H7 (cell line): Measurements from ENCODE around the gene SALL4. TPM values are rescaled to one million over a fixed set of nuclear protein-coding genes. Genes with fewer than 3 reads are reported as not detected.
A peak's percentile ranks its signal among the peaks of the same experiment; 100 is the strongest.

ENCODE experiments used
- DNase-seq: peaks from one replicate; pipeline ENCODE4 v3.0.0; 2012
- H3K27me3 ChIP-seq: 2 replicates; pipeline ENCODE4 v1.6.0; 2011; ENCODE audit warnings: mild to moderate bottlenecking, low read length; ENCODE audit not compliant: control insufficient read depth, insufficient read depth
- H3K36me3 ChIP-seq: replicated peaks from 2 replicates; pipeline ENCODE4 v1.5.1; 2011; ENCODE audit warnings: low read length; ENCODE audit not compliant: control insufficient read depth, insufficient read depth
- H3K4me3 ChIP-seq: 2 replicates; pipeline ENCODE4 v1.5.1; 2011; ENCODE audit warnings: low read depth, mild to moderate bottlenecking, control low read depth, low read length, moderate library complexity; ENCODE audit not compliant: insufficient read depth
- total RNA-seq: library from RNA; depleted of rRNA; stranded (reverse); fragments of >200 nt; shearing (Covaris generic); gene quantifications from 2 replicates; pipeline ENCODE4 v1.2.3, GENCODE V29; 2014

Gene SALL4
- total RNA-seq, 1 experiment from 2014 or later = 127 TPM

DNA sequence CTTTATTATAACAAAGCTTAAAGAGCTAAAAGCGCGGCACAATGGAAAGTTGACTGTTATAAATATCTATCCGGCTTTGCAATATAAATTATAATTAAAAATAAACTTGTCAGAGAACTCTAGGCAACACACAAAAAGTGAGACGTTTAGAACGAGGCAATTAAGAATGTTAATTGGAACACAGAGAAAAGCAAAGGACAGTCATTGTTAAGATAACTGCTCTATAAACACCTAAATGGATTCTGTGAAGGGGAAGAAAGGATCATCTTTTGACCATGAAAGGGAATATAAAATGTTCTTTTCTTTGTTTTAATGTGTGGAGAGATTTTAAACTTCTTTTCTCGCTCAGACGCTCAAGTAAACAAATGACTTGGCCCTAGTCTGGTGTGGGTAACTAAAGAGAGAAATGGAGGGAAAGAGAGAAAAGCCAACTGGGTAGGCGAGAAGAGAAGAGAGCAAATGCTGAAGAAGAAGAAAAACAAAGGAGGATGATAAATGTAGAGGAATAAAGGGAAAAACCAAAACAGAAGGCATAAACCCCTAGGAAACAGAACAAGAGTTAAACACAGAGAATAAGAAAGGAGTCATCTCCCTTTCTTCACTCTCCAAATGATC, 9.3 kb upstream of the SALL4 start:
- Histone ChIP-seq H3K36me3 (no peaks in the 10 kb centered on the region), H3K4me3 (no peak overlapping the region), H3K27me3 (no peaks in the 10 kb centered on the region)
- DNase-seq = no peak

DNA sequence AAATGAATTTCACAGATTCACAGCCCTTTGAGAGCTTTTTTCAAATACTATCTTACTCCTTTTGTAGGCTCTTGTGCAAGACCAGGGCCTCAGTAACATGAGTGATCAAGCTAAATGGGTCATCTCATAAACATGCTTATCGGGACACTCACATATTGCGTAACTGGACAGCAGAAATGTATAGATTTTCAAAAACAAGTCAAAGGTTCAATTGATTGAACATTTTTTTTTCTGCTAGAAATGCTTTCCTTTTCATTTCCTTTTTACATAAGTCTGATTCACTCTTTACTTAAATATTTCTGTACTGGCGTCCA, 8.7 kb upstream of the SALL4 start:
- H3K27me3 ChIP-seq = no peaks in the 10 kb centered on the region
- DNase-seq = no peak
- H3K36me3 ChIP-seq = no peaks in the 10 kb centered on the region
- H3K4me3 ChIP-seq = no peak overlapping the region

DNA sequence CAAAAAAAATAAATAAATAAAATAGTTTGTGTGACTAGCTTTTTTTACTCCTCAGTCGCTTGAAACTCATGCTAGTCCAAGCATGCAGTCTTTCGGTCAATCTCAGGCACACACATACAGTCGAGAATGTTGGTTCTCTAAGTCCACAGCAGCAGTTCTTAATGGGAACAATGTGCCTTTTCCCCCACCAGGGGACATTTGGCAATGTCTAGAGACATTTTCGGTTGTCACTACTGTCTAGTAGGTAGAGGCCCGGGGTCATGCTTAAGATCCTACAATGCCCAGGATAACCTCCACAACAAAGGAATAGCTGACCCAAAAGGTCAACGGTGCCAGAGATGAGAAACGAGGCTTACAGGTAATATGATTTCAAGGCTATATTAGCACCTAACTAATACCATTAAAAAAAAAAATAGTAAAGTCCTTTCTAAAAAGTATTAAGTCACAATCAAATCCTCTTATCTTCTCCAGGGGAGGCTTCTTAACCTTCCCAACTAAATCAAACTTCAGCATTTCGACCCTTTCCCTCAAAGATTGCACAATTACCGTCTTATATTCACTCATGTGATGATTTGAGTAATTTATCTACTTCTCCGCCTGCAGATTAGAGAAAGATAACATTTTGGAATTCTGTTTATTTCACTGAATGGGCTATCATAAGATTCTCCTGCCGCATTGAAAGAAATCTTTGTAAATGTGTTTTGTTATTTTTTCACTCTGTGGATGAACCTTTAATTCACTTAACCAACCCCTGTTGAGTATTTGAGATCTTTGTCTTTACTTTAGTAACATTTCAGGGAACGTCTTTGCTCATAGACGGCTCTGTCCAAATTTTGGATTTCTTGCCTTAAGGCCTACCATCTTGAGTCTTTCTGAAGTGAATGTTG, 8.1 kb upstream of the SALL4 start:
- DNase-seq = no peak
- no peaks in the 10 kb centered on the region for H3K27me3 ChIP-seq
- no peak overlapping the region for H3K4me3 ChIP-seq
- H3K36me3 ChIP-seq = no peaks in the 10 kb centered on the region

DNA sequence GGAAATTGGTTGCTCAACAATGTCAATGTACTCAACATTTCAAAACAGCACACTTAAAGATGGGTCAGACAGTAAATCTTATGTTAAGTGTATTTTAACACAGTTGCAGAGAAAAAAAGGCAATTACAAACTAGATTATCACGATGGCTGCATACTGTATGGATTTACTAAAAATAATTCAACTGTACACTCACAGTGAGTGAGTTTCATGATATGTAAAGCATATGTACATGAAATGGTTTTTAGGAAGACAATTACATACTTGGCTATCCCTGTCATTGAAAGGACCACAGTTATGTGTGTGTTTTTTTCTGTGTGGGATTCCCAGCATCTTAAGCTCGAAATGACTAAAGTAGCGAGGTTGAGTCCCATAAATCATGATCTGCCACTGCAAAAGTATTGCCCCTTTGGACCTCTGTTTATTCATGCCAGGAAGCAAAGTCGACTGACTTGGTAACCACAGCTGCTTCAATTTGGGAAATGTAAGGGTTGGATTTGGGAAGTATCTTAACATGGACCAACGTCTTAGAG, 5.5 kb upstream of the SALL4 start:
- no peak overlapping the region for H3K4me3 ChIP-seq
- H3K36me3 ChIP-seq = no peaks in the 10 kb centered on the region
- no peak for DNase-seq
- no peaks in the 10 kb centered on the region for H3K27me3 ChIP-seq

DNA sequence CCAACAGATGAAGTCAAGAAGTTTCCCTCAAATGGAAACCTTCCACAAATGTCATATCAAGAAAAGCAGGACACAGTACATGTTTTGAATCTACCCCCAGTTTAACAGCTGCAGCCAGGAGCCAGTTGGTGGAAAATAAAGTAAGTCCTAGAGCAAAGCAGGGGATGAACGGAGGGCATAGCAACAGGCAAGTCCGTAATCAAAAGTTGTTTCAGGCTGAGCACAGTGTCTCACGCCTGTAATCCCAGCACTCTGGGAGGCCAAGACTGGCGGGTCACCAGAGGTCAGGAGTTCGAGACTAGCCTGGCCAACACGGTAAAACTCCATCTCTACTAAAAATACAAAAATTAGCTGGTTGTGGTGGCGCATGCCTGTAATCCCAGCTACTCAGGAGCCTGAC, 2.4 kb upstream of the SALL4 start:
- Histone ChIP-seq H3K36me3 (no peaks in the 10 kb centered on the region), H3K27me3 (no peaks in the 10 kb centered on the region), H3K4me3 (no peak overlapping the region)
- DNase-seq = no peak

DNA sequence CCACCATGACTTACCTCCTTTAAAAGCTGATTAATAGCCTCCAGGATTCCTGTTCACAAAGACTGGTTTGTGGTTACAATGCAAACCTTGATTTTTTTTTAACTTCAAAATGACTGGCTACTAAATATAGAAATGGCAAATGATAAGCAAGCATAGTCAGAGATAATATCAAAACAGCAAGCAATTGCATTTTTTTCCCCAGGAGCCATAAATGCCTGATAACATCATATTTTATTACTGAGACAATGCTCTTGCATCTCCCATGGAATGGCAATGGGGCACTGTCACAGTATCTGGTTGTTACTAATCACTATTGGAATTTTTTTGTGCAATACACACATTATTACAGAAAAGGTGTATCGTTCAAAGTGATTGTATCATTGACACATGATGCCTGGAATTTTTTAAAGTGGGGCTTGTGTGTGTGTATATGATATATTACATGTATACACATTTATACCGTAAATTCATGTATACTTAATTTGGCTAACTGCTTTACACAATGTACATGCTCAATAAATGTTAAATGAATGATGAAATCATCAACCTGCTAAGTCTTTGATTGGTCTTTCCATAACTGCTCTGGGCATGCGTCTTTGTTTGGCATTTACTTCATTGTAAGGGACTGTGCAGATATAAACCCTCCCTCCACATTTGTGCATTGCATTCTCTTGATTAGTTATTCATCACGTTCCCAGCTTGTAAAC, 980 bp upstream of the SALL4 start:
- Histone ChIP-seq H3K27me3 (no peaks in the 10 kb centered on the region), H3K36me3 (no peaks in the 10 kb centered on the region), H3K4me3 (peak overlapping the region; percentile 97; the same call in 1 of the 2 replicates)
- DNase-seq = no peak

DNA sequence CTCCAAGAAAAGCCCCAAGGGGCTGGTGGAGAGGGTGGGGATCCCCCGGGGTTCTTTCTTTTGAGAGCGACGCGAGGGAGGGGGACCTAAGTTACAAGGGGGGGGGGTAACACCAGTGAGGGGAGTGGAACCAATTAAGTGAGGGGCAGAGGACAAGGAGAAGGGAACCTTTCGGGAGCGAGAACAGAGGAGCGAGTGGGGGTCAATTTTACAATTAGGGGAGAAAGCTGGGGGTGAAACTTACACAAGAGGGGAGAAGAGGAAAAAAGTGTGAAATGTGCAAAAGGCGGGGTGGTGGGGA, 548 bp downstream of the SALL4 start:
- Histone ChIP-seq H3K27me3 (no peaks in the 10 kb centered on the region), H3K36me3 (0 out of 2 replicates have a peak, but pooled peaks cover 3% of the 10 kb centered on the region), H3K4me3 (peak overlapping the region; percentile 97)
- DNase-seq = no peak

DNA sequence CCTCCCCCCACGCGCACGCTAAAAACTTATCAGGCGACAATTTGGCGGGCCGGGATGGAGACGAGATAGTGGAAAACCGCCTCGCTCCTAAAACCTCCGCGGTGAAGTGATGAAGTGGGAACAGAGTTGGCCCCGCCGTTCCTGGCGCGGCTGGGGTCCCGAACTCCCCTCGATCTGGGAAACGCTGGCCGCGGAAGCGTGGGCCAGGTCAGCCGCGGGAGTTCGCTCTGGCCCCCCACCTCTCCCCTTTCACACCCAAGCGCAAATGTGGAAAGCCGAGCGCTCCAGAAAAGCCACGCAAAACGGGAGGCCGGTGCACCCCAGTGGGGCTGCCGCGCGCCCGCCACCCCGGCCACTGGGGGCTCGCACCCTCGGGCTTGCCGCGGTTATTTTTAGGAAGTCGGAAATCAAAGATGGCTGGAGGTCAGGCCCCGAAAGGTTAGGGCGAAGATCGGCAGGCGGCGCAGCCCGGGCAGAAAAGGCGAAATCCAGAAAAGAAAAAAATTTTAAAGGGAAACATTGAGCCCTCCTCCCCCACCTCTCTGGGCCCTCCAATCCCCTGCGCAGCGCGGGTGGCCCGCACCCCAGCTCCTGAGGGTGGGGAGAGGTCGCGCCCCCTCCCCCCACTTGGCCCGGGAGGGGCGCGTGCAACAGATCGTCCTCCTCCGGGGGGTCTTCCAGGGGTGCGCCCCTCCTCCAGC, 1.0 kb downstream of the SALL4 start:
- Histone ChIP-seq H3K4me3 (peak overlapping the region; percentile 97), H3K27me3 (no peaks in the 10 kb centered on the region), H3K36me3 (0 out of 2 replicates have a peak, but pooled peaks cover 3% of the 10 kb centered on the region)
- DNase-seq = peak; percentile 87

DNA sequence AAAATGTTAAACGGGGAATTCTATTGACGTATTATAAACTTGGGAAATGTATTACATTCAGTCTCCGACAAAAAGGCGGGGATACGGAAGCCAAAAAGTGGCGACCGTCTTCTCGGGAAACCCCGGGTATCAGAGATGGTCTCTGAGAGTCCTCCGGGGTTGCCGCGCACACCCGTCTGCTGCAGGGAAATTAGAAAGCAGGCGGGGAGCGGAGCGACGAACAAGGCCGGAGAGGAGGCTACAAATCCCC, 1.5 kb downstream of the SALL4 start:
- Histone ChIP-seq H3K36me3 (peaks cover 3% of the 10 kb centered on the region; the same call in 1 of the 2 replicates), H3K4me3 (peak overlapping the region; percentile 97), H3K27me3 (no peaks in the 10 kb centered on the region)
- peak; percentile 61 for DNase-seq

DNA sequence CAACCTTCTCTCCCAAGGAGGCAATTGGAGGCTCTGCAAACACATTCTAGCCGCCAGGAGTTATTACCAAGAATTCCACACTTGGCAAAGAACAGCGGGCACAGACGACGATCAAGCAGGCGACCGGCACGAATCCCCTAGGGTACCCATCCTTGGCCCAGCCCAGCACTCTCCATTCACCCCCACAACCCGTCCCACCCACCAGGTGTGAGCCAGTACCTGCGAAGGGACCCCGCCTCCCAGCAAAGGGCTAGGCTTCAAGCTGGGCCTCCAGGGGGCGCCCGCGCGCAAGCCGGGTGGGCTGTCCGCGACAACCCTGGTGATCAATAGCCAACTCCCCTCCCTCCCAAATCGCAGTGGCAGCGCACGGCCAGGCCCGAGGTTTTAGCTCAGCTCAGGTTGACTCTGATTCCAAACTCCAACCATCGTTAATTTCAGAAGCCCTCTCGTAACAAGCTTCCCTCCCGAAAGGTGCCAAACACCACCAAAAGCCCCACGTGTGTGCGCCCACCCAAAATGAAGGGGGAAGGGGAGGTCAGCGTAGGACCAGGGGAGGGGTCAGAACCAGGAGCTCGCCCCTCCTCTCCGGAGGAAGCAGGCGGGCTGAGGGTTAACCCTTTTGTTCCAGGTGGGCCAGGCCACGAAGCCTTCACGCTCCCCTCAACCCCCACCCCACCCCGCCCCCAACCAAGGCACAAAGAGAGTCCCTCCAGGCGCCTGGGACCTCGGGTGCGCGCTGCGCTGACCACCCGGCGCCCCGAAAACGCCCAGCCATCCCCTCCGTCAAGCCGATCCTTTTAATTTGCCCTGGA, 2.1 kb downstream of the SALL4 start:
- H3K27me3 ChIP-seq = no peaks in the 10 kb centered on the region
- peaks cover 3% of the 10 kb centered on the region; the same call in 1 of the 2 replicates for H3K36me3 ChIP-seq
- peak; percentile 95 for DNase-seq
- peak overlapping the region; percentile 97 for H3K4me3 ChIP-seq

DNA sequence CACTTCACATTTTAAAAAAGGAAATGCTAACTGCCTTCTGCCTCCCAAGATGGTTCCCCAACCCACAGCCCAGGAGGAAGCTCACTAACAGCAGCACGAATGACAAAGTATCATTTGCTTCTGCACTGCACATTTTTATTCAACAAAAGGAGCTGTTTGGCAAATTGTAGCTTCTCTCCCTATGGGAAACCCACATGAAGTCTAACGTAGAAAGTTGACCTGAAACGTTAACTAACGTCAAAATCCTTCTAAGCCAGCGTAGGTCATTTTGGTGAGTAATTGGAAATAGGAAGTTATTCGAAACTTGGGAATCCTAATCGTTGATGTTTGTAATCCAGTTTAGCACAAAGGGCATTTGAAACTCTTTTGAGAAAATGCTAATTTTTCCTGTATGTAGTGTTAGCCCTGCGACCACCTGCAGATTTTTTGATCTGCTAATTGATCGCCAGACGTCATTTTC, 2.9 kb downstream of the SALL4 start:
- H3K36me3 ChIP-seq = peaks cover 6% of the 10 kb centered on the region
- DNase-seq = peak; percentile 51
- no peaks in the 10 kb centered on the region for H3K27me3 ChIP-seq
- peak overlapping the region; percentile 97 for H3K4me3 ChIP-seq

DNA sequence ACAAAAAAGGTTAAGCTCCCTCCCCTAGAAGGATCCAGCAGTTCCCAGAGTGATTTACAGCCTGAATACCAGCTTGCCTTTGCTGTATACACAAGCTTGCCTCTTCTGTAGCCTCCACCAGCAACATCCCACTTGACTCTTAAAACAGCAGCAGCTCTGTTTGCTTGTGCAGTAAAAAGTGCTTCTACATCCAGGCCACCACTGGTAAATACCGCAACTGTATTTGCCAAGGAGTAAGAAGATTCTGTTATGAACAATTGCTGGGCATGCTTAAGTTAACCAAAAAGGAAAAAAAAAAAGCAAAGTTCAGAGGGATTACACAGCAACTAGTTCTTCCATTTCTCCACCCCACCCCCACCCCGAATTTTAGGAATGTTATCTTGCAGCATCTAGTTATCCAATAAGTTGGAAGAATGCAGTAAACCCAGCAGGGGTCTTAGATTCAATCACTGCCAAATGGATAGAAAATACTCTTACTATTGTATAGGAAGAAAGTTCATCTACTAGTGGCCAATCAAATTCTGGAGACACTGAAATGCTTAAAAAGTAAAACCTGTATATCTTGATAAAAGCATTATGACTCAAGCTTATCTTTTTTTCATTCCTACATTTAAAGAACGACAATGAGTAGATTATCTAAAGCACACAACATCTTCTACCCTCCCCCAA, 4.8 kb downstream of the SALL4 start:
- H3K4me3 ChIP-seq = no peak overlapping the region
- DNase-seq = peak; percentile 40
- peaks cover 12% of the 10 kb centered on the region for H3K36me3 ChIP-seq

DNA sequence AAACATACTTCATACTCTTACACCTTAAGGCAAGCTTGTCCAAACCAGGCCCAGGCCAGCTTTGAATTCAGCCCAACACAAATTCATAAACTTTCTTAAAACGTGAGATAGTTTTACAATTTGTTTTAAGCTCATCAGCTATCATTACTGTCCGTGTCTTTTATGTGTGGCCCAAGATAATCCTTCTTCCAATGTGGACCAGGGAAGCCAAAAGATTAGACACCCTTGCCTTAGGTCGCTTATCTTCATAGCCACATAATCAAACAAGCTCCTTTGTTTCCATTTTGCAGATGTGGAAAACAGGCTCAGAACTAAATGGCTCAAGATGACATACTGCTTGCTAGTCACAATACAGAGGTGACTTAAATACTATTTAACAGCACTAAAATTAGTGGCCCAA, 6.0 kb downstream of the SALL4 start:
- DNase-seq = no peak
- Histone ChIP-seq H3K27me3 (no peaks in the 10 kb centered on the region), H3K36me3 (peaks cover 20% of the 10 kb centered on the region), H3K4me3 (no peak overlapping the region)

More for the DNA sequence above, 4.8 kb downstream of the SALL4 start:
- H3K27me3 ChIP-seq = no peaks in the 10 kb centered on the region
